GM15510 (cell line): ENCODE measurements around the gene ATP6V1E1.

ENCODE experiments used
- POLR2A ChIP-seq: IDR thresholded peaks from 3 replicates; pipeline ENCODE4 v1.6.1; 2011; ENCODE audit warnings: borderline replicate concordance; ENCODE audit not compliant: insufficient read length; ENCODE audit errors: extremely low read depth

ATP6V1E1 gene

DNA sequence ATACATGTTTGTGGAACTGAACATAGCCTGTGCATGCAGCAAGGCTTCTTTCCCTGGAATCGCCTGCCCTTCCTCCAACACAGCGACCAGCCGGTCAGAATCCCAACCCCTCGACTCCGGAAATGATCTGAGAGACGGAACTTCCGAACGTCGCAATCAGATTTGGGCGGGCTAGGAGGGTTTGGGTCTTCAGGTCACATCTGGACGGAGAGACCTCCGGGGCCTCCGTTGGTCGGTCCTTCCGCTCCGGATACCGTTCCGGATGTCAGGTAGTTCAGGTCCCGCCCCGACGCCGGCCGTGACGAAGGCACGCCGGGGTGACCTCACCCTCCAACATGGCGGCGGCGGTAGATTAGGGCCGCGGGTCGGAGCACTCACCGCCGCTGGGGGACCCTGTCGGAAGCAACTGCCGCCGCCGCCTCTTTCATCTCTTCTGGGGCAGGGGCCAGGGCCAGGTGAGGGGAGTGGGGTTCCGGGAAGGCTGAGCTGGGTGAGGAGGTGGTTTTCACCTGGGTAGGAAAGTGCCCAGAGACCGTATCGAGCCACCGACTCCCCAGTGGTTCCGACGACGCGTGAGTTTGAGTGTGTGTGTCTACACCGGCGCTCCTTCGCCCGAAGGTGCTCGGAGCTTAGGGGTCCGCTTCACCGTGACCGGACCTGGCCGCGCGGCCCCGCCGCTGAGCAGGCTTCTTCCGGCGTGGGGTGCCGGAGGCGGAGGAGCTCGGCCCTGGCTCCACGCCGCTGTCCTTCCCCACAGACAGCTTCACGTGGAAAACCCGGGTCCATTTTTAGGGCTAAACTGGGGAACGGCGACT is 10.1 kb upstream of the ATP6V1E1 start, which contains the start of gene BCL2L13:
TSS of gene BCL2L13 (plus strand) at position 326 of the 815 bp plus-strand sequence. CDS start 16,955 bp downstream, outside the sequence.
- TF ChIP-seq POLR2A: peak; percentile 97

DNA sequence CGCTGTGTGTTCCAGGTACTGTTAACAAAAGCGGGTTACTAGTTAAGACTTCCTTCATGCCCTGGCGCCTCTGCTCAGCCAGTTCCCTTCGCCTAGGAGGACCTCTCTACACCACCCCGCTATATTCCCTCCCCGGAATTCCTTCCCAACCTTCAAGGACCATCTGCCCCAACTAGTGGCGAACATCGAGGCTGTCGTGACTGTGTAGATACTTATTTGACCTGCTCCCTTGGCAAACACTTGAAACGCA is 9.6 kb upstream of the ATP6V1E1 start:
- no peak for TF ChIP-seq POLR2A

DNA sequence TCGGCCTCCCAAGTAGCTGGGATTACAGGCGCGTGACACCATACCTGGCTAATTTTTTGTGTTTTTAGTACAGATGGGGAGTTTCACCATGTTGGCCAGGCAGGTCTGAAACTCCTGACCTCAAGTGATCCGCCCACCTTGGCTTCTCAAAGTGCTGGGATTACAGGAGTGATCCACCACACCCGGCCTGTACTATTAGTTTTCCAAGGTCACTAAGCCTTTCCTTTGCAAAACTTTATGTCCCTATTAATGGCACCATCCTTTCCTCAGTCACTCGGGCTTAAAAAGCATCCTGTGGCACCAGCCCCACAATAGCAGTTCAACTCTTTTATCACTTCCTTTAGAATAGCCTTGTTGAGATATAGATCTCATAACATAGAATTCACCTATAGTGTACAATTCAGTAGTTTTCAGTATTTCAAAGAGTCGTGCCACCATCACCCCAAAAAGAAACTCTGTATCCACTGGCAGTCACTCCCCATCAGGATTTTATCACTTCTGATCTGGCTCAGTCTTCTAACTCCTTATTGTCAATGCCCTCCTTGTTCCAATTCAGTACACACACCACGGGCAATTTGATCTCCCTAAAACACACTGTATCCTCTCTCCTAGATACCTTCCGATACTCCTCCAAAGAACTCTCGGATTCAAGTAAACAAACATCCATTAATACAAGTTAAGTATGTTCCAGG is 9.1 kb upstream of the ATP6V1E1 start:
- TF ChIP-seq POLR2A: no peak

DNA sequence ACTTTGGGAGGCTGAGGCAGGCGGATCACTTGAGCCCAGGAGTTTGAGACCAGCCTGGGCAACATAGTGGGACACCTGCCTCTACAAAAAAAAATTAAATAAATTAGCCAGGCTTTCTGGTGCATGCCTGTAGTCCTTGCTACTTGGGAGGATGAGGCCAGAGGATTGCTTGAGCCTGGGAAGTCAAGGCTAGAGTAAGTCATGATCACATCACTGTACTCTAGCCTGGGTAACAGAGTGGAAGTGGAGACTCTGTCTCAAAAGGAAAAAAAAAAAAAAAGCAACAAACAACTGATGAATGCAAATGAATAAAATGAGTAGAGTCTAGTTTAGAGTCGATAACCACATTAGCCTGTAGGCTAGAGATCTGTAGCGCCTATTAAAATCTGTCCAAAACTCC is 6.1 kb upstream of the ATP6V1E1 start:
- TF ChIP-seq POLR2A: no peak

DNA sequence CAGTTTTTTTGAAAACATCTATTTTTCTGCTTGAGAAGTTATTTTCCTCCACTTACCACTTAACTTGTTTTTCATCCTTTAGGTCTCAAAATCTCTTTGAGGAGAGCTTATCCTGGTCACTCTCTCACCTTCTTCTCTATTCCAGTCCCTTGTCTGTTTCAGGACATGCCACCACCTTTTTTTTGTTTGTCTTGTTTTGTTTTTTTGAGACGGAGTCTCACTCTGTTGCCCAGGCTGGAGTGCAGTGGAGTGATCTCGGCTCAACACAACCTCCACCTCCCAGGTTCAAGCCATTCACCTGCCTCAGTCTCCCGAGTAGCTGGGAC is 5.4 kb upstream of the ATP6V1E1 start:
- no peak for TF ChIP-seq POLR2A

DNA sequence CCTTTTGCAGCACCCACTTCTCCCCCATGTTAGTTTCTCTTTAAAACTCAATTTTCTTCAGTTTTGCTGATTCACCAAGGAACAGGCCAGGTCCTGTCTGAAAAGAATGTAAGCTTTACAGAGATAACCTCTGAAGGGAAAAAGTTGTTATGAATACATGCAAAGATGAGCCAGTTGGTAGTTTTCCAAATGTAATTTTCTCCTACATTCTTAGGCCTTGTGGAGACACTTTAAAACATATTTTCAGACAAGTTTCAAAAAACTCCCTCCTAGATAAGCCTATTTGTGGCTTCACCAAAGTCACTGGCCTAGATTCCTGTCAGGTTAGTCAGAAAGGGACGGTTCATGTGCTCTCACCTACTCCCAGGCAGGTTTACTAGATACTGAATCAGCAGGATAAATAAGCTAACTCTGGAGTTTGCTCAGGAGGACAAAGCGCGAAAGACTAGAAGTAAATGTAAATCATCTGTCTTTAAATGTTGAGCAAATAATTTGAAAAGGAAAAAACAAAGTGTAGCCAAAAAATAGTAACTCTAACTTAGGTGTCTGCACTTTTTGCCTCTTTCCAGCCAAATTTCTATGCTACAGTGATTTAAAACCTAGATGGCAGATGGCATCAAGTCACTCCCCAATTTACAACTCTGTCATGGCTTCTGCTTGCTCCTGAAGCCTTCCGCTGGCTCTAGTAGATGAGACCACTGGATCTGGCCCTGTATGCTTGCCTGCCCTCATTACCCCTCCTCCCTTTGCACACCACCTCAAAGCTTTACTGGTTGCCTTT is 4.9 kb upstream of the ATP6V1E1 start:
- no peak for TF ChIP-seq POLR2A

DNA sequence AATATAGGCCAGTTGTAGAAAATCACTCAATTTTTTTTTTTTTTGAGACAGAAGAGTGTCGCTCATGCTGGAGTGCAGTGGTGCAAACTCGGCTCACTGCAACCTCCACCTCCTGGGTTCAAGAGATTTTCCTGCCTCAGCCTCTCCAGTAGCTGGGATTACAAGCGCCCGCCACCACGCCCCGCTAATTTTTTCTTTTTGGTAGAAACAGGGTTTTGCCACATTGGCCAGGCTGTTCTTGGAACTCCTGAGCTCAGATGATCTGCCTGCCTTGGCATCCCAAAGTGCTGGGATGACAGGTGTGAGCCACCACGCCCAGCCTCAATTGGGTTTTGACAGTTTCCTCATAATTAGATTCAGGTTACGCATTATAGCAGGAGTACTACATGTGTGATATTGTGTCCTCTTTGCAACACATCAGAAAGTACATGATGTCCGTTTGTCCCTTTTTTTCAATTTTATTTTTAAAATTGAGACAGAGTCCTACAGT is 2.6 kb upstream of the ATP6V1E1 start:
- TF ChIP-seq POLR2A: no peak

DNA sequence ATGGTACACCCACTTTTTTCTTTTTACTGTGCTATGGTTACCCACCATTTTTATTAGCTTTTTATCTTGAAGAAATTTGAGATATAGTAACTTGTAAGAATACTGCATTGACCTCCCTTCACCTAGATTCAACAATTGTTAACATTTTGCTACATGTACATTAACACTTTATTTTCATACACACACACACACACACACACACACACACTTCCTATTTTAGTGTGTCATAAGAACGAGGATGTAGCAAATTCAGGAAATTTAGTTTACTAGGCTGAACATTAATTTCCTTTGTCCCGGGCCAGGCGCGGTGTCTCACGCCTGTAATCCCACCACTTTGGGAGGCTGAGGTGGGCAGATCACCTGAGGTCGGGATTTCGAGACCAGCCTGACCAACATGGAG is 1.1 kb upstream of the ATP6V1E1 start:
- no peak for TF ChIP-seq POLR2A

DNA sequence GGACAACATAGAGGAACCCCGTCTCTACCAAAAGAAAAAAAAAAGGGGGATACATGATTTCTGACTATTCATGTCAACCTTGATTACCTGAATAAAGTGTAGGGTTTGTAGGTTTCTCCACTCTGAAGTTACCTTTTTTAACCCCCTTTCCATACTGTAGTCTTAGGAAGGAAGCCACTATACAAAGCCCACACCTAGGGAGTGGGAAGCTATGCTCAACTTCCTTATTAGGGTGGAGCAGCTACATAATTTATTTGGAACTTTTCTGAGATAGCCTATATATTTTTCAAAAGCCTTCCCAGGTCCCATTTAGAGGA is 582 bp upstream of the ATP6V1E1 start:
- TF ChIP-seq POLR2A: no peak

DNA sequence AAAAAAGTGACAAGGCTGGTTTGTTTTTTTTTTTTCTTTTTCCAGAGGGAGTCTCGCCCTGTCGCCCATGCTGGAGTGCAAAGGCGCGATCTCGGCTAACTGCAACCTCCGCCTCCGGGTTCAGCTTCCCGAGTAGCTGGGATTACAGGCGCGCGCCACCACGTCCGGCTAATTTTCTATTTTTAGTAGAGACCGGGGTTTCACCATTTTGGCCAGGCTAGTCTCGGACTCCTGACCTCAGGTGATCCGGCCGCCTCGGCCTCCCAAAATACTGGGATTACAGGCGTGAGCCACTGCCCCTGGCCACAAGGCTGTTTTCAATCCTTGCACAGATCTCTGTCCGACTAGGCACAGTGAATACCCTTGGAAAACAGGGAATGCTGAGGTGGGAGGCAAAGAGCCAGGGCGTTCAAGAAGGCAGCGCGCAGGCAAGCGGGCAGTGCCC is 566 bp downstream of the ATP6V1E1 start:
- no peak for TF ChIP-seq POLR2A

DNA sequence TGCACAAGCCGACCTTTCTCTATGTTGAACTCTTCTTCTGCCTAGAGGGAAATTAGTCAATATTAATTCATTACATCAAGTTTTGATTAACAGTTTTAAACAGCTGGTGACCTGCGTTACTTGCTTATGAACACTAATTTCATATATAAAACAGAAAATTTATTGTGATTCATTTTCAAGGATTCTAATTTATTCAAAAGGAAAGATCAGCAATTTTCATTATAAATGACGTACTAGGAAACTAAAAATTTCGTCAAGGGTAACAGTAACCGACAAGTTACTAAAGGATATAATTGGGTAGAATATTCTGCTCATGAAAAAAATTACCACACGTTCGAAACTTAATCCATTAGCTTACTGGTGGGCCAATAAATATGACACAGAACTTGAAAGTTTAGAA is 15.3 kb downstream of the ATP6V1E1 start:
- no peak for TF ChIP-seq POLR2A

DNA sequence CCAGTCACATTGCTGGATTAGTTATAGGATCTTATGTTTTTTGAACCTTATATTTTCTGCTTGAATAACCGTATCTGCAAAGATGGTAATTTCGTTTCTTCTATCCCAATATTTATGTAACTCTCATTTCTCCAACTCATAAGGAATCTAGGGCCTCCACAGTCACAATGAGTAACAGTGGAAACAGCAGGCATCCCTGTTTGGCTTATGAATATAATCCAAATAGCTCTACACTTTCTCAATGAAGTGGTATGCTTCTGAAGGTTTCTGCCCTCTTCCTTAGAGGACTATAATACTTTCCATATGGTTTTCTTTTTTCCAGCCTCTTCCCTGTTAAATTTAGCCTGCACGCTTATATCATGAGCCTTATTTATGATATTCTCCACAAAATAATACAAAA is 16.5 kb downstream of the ATP6V1E1 start:
- no peak for TF ChIP-seq POLR2A

DNA sequence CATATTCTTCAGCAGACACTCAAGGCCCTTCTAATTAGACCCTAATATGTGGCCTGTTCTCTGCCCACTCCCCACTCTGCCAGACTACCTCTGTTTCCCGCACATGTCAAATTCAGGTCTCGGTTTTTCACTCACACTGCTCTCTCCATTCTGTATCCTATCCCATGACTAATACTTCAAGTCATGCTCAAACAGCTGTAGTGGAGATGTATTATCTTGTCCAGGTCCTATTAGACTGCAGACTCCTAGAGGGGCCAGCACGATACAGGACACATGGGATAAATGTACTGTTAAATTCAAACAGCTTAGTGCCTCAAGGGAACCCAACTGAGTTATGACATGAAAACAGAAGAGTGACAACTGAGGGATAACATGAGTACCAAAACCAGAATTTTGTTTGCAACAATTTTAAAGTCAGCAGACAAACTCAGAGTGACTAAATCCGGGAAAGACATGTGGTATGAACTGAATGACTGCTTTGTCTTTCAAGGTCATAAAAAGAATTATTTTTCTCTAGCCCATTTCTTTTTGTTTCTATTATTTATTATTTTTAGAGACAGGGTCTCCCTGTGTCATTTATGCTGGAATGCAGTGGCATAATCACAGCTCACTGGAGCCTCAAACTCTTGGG is 20.5 kb downstream of the ATP6V1E1 start:
- no peak for TF ChIP-seq POLR2A

DNA sequence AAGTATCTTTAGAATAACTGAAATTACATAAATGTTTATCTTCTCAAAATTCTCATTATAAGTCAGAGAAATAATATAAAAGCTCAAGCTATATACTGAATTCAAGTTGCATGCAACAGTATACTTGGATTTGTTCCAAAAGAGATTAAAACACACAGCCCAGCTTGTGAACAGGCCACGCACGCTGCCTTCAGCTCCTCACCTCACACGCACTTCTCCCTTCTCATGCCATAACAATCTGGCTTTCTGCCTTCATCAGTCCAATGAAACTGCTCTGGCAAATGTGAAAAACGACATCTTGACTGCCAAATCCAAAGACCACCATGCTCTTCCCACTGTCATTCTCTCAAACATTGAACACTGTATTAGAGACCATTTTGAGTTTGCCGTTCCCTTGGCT is 22.1 kb downstream of the ATP6V1E1 start:
- TF ChIP-seq POLR2A: no peak

DNA sequence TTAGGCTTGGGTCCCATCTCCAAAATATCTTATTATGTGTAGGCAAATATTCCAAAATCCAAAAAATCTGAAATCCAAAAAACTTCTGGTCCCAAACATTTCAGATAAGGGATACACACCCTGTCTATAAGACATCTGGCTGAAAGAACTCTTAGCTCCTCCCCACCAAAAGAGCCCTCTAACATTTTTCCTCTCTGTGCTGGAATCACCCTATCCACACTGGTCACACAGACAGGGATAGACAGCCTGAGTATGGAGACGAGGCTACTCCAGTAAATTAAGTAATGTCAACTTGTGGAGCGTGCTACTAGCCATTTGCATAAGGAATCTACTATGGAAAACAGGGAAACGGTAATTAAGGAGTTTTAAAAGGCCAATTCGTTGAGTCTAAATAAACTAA is 24.9 kb downstream of the ATP6V1E1 start:
- TF ChIP-seq POLR2A: no peak
